H9 (cell line): ENCODE data around the gene AKT3. TPM values are rescaled to one million over a fixed set of nuclear protein-coding genes. Genes with fewer than 3 reads are reported as not detected.

Experiments used
- DNase-seq: peaks from one replicate; pipeline ENCODE4 v3.0.0-alpha.2; 2017
- H2AFZ ChIP-seq: one replicate; pipeline ENCODE4 v1.6.1; 2013; ENCODE audit warnings: mild to moderate bottlenecking, low read length, control low read depth, moderate library complexity
- H2AK5ac ChIP-seq: 2 replicates; pipeline ENCODE4 v1.6.1; 2013; ENCODE audit warnings: low read length, control low read depth, mixed read lengths; ENCODE audit not compliant: insufficient read length
- H2BK120ac ChIP-seq: one replicate; pipeline ENCODE4 v1.6.1; 2013; ENCODE audit warnings: low read depth, mild to moderate bottlenecking, low read length, control low read depth, inconsistent platforms; ENCODE audit not compliant: poor library complexity, severe bottlenecking
- H2BK12ac ChIP-seq: 2 replicates; pipeline ENCODE4 v1.6.1; 2013; ENCODE audit warnings: low read length, control low read depth, mixed read lengths, low read depth; ENCODE audit not compliant: insufficient read length
- H2BK15ac ChIP-seq: 2 replicates; pipeline ENCODE4 v1.6.1; 2013; ENCODE audit warnings: low read depth, low read length, control low read depth
- H2BK20ac ChIP-seq: one replicate; pipeline ENCODE4 v1.6.1; 2013; ENCODE audit warnings: low read depth, mild to moderate bottlenecking, low read length, control low read depth, inconsistent platforms; ENCODE audit not compliant: poor library complexity, severe bottlenecking
- H2BK5ac ChIP-seq: 2 replicates; pipeline ENCODE4 v1.6.1; 2013; ENCODE audit warnings: low read length, control low read depth, mixed read lengths; ENCODE audit not compliant: insufficient read length
- H3K14ac ChIP-seq: 2 replicates; pipeline ENCODE4 v1.6.1; 2013; ENCODE audit warnings: low read length, control low read depth; ENCODE audit not compliant: insufficient read depth
- H3K18ac ChIP-seq: 2 replicates; pipeline ENCODE4 v1.6.1; 2013; ENCODE audit warnings: low read depth, mild to moderate bottlenecking, mixed read lengths, low read length, control low read depth; ENCODE audit not compliant: insufficient read length
- H3K23ac ChIP-seq: 2 replicates; pipeline ENCODE4 v1.6.1; 2013; ENCODE audit warnings: low read length, control low read depth, mixed read lengths, low read depth; ENCODE audit not compliant: insufficient read length
- H3K23me2 ChIP-seq: 2 replicates; pipeline ENCODE4 v1.6.1; 2013; ENCODE audit warnings: low read depth, mild to moderate bottlenecking, mixed read lengths, low read length, control low read depth; ENCODE audit not compliant: insufficient read length, poor library complexity, severe bottlenecking
- H3K27ac ChIP-seq: 2 replicates; pipeline ENCODE4 v1.5.1; 2013; ENCODE audit warnings: low read length, control low read depth, mixed read lengths, low read depth; ENCODE audit not compliant: insufficient read length
- H3K27me3 ChIP-seq: 2 replicates; pipeline ENCODE4 v1.6.1; 2013; ENCODE audit warnings: low read length, control low read depth, inconsistent platforms; ENCODE audit not compliant: insufficient read depth
- H3K4ac ChIP-seq: 2 replicates; pipeline ENCODE4 v1.6.1; 2013; ENCODE audit warnings: low read depth, mild to moderate bottlenecking, control low read depth, inconsistent platforms, low read length, moderate library complexity
- H3K4me1 ChIP-seq: 2 replicates; pipeline ENCODE4 v1.6.1; 2013; ENCODE audit warnings: low read length, control low read depth, inconsistent platforms; ENCODE audit not compliant: insufficient read depth
- H3K4me2 ChIP-seq: 2 replicates; pipeline ENCODE4 v1.6.1; 2013; ENCODE audit warnings: low read length, control low read depth, mixed read lengths; ENCODE audit not compliant: insufficient read length, insufficient read depth
- H3K56ac ChIP-seq: 2 replicates; pipeline ENCODE4 v1.6.1; 2013; ENCODE audit warnings: low read depth, mild to moderate bottlenecking, mixed read lengths, low read length, control low read depth; ENCODE audit not compliant: insufficient read length
- H3K79me1 ChIP-seq: 2 replicates; pipeline ENCODE4 v1.6.1; 2013; ENCODE audit warnings: low read depth, mild to moderate bottlenecking, moderate library complexity, low read length, control low read depth, inconsistent platforms; ENCODE audit not compliant: insufficient read depth, poor library complexity, severe bottlenecking
- H3K79me2 ChIP-seq: 2 replicates; pipeline ENCODE4 v1.6.1; 2013; ENCODE audit warnings: low read length, control low read depth, inconsistent platforms; ENCODE audit not compliant: insufficient read depth
- H3K9ac ChIP-seq: 2 replicates; pipeline ENCODE4 v1.6.1; 2013; ENCODE audit warnings: low read length, control low read depth, mixed read lengths; ENCODE audit not compliant: insufficient read length; ENCODE audit errors: extremely low read depth
- H3K9me3 ChIP-seq: one replicate; pipeline ENCODE4 v1.6.1; 2013; ENCODE audit warnings: low read depth, low read length, inconsistent platforms; ENCODE audit not compliant: control insufficient read depth
- H3T11ph ChIP-seq: one replicate; pipeline ENCODE4 v1.6.1; 2013; ENCODE audit warnings: mild to moderate bottlenecking, low read length, control low read depth, inconsistent platforms
- H4K20me1 ChIP-seq: one replicate; pipeline ENCODE4 v1.6.1; 2013; ENCODE audit not compliant: control insufficient read depth, insufficient read length, insufficient read depth
- H4K5ac ChIP-seq: 2 replicates; pipeline ENCODE4 v1.6.1; 2013; ENCODE audit warnings: low read depth, mild to moderate bottlenecking, mixed read lengths, low read length, control low read depth; ENCODE audit not compliant: insufficient read length
- H4K8ac ChIP-seq: replicated peaks from 2 replicates; pipeline ENCODE4 v1.6.1; 2013; ENCODE audit warnings: low read length, control low read depth, mixed read lengths, low read depth; ENCODE audit not compliant: insufficient read length
- H4K91ac ChIP-seq: 2 replicates; pipeline ENCODE4 v1.6.1; 2013; ENCODE audit warnings: low read depth, mild to moderate bottlenecking, moderate library complexity, mixed read lengths, low read length, control low read depth; ENCODE audit not compliant: insufficient read length
- H3K27ac Mint-ChIP-seq, 3 experiments: 2 replicates in 2 of 3; 3 replicates in 1 of 3; pipeline ENCODE4 v1.8.0; 2020 to 2021; ENCODE audit warnings: mixed read lengths in 3 of 3, mild to moderate bottlenecking in 1 of 3, moderate library complexity in 1 of 3
- H3K27me3 Mint-ChIP-seq: 2 replicates; pipeline ENCODE4 v1.8.0; 2021; ENCODE audit warnings: low read depth, mild to moderate bottlenecking, moderate library complexity, mixed read lengths
- H3K36me3 Mint-ChIP-seq, 3 experiments: 2 replicates in 2 of 3; 3 replicates in 1 of 3; pipeline ENCODE4 v1.8.0; 2020 to 2021; ENCODE audit warnings: low read depth in 3 of 3, mixed read lengths in 3 of 3; ENCODE audit not compliant: insufficient read depth in 1 of 3
- H3K4me1 Mint-ChIP-seq, 2 experiments: 2 replicates each; pipeline ENCODE4 v1.8.0; 2020; ENCODE audit warnings: mixed read lengths in 2 of 2
- H3K4me3 Mint-ChIP-seq, 2 experiments: 2 replicates in 1 of 2; 3 replicates in 1 of 2; pipeline ENCODE4 v1.8.0; 2020 to 2021; ENCODE audit warnings: mild to moderate bottlenecking in 2 of 2, mixed read lengths in 2 of 2, moderate library complexity in 1 of 2
- H3K9me3 Mint-ChIP-seq, 2 experiments: 2 replicates in 1 of 2; 3 replicates in 1 of 2; pipeline ENCODE4 v1.8.0; 2020; ENCODE audit warnings: mild to moderate bottlenecking in 2 of 2, mixed read lengths in 2 of 2, moderate library complexity in 1 of 2
- WGBS: extraction: QIAGEN DNeasy Blood & Tissue Kit; methylation state at CpG from one replicate; pipeline ENCODE4 v1.1.7; 2013; ENCODE audit warnings: missing lambda C conversion rate, low lambda C conversion rate, mixed read lengths; ENCODE audit not compliant: insufficient read length; ENCODE audit errors: extremely low coverage; 5-methylcytosine and 5-hydroxymethylcytosine counted together
- total RNA-seq: library from RNA; stranded (reverse); gene quantifications from 2 replicates; pipeline ENCODE4 v1.2.1, GENCODE V29; 2021
- TF ChIP-seq, protein P1 (sequence below): fragments of 200-600 bp; sonication (generic); conservative IDR thresholded peaks from 3 replicates; pipeline ENCODE4 v1.8.0; 2021; ENCODE audit warnings: antibody characterized with exemption, mild to moderate bottlenecking

Gene AKT3
- total RNA-seq, 1 experiment from 2014 or later = 27.8 TPM

GRCh38 chr1:243730487-243731150 lies 119.4 kb downstream of the AKT3 start:
- H3K27me3 ChIP-seq = no peaks in the 10 kb centered on the region
- Mint-ChIP-seq H3K27ac (peak overlapping the region in 2 of 3 experiments; percentile 80 to 82; a peak in 5 of 7 replicates), H3K4me1 (peaks cover 32% of the 10 kb centered on the region in 2 experiments), H3K27me3 (no peaks in the 10 kb centered on the region), H3K9me3 (no peaks in the 10 kb centered on the region), H3K4me3 (no peak overlapping the region), H3K36me3 (peaks cover 0 to 4% (median 4%) of the 10 kb centered on the region in 3 experiments; a peak in 4 of 7 replicates)
- no peak overlapping the region for H3K27ac ChIP-seq
- H2BK5ac ChIP-seq = no peak overlapping the region
- H3K23ac ChIP-seq = no peak overlapping the region
- no peak overlapping the region for H3K4me2 ChIP-seq
- no peak overlapping the region for H2BK120ac ChIP-seq
- WGBS = no CpG with 5 or more reads among the region's 23 CpGs
- TF ChIP-seq, protein P1, sequence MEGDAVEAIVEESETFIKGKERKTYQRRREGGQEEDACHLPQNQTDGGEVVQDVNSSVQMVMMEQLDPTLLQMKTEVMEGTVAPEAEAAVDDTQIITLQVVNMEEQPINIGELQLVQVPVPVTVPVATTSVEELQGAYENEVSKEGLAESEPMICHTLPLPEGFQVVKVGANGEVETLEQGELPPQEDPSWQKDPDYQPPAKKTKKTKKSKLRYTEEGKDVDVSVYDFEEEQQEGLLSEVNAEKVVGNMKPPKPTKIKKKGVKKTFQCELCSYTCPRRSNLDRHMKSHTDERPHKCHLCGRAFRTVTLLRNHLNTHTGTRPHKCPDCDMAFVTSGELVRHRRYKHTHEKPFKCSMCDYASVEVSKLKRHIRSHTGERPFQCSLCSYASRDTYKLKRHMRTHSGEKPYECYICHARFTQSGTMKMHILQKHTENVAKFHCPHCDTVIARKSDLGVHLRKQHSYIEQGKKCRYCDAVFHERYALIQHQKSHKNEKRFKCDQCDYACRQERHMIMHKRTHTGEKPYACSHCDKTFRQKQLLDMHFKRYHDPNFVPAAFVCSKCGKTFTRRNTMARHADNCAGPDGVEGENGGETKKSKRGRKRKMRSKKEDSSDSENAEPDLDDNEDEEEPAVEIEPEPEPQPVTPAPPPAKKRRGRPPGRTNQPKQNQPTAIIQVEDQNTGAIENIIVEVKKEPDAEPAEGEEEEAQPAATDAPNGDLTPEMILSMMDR = no peak
- H3K56ac ChIP-seq = no peak overlapping the region
- no peak overlapping the region; the same call in 1 of the 2 replicates for H3K14ac ChIP-seq
- no peak overlapping the region for H2AFZ ChIP-seq
- H4K5ac ChIP-seq = no peak overlapping the region
- peak overlapping the region; percentile 49; the same call in 1 of the 2 replicates for H3K4ac ChIP-seq
- H3K23me2 ChIP-seq = no peaks in the 10 kb centered on the region
- no peaks in the 10 kb centered on the region for H4K20me1 ChIP-seq
- no peaks in the 10 kb centered on the region for H3K79me2 ChIP-seq
- peak overlapping the region; percentile 80 for H4K91ac ChIP-seq
- H4K8ac ChIP-seq = no peak overlapping the region
- no peak overlapping the region for H2AK5ac ChIP-seq
- no peak overlapping the region for H3T11ph ChIP-seq
- H3K9ac ChIP-seq = no peak overlapping the region
- H2BK20ac ChIP-seq = peak overlapping the region; percentile 32
- peak overlapping the region; percentile 79 for H3K18ac ChIP-seq
- no peak for DNase-seq
- H2BK15ac ChIP-seq = no peak overlapping the region
- H3K4me1 ChIP-seq = peaks cover 7% of the 10 kb centered on the region; the same call in 1 of the 2 replicates
- no peaks in the 10 kb centered on the region for H3K79me1 ChIP-seq
- H2BK12ac ChIP-seq = peak overlapping the region; percentile 57
- no peaks in the 10 kb centered on the region for H3K9me3 ChIP-seq
